Measurements from ENCODE around the gene FAM222A. TPM values are rescaled to one million over a fixed set of nuclear protein-coding genes. Genes with fewer than 3 reads are reported as not detected.

Gene FAM222A
- total RNA-seq, 1 experiment from 2014 or later, result 2.8 TPM

DNA sequence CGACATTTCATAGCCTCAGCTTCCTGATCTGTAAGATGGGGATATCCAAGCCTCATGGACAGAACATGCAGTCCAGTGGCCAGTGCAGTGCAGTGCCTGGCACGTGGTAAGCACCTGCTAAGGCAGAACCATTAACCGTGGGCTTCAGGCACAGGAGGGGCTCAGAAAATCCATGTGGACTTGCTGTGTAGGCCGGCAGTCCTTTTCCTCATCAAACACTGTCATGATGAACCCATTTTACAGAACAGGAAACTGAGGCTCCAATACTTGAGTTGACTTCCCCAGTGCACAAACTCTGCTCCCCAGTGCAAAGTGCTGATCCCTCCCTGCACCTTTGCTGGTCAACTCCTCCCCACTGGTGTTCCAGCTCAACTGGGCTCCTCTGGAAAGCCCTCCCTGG lies 101.6 kb downstream of the FAM222A start:
- H3K4me3 Mint-ChIP-seq, result no peak overlapping the region
- Histone ChIP-seq H2BK120ac (ENCODE audit: low read depth, low read length, poor library complexity, severe bottlenecking) (no peak overlapping the region), H2BK12ac (ENCODE audit: insufficient read length, low read depth, low read length) (no peak overlapping the region), H3K14ac (ENCODE audit: insufficient read depth, low read length) (no peak overlapping the region), H3K4ac (ENCODE audit: low read depth, low read length) (no peak overlapping the region), H3K4me1 (ENCODE audit: insufficient read depth, low read length) (no peaks in the 10 kb centered on the region), H3K27ac (ENCODE audit: insufficient read length, low read depth, low read length) (no peak overlapping the region), H3T11ph (ENCODE audit: low read length) (no peak overlapping the region), H3K27me3 (ENCODE audit: insufficient read depth, low read length) (no peaks in the 10 kb centered on the region), H3K79me2 (ENCODE audit: insufficient read depth, low read length) (no peaks in the 10 kb centered on the region), H2BK15ac (ENCODE audit: low read depth, low read length) (no peak overlapping the region), H3K18ac (ENCODE audit: insufficient read length, low read depth, low read length) (no peak overlapping the region), H4K20me1 (ENCODE audit: control insufficient read depth, insufficient read depth, insufficient read length) (no peaks in the 10 kb centered on the region), H4K5ac (ENCODE audit: insufficient read length, low read depth, low read length) (no peak overlapping the region), H3K23me2 (ENCODE audit: insufficient read length, low read depth, low read length, poor library complexity, severe bottlenecking) (no peaks in the 10 kb centered on the region), H3K23ac (ENCODE audit: insufficient read length, low read depth, low read length) (no peak overlapping the region), H3K79me1 (ENCODE audit: insufficient read depth, low read depth, low read length, poor library complexity, severe bottlenecking) (no peaks in the 10 kb centered on the region), H3K9ac (ENCODE audit: extremely low read depth, insufficient read length, low read length) (no peak overlapping the region), H4K91ac (ENCODE audit: insufficient read length, low read depth, low read length) (no peak overlapping the region), H4K8ac (replicated peaks; ENCODE audit: insufficient read length, low read depth, low read length) (no peak overlapping the region), H3K4me2 (ENCODE audit: insufficient read depth, insufficient read length, low read length) (no peak overlapping the region), H2AK5ac (ENCODE audit: insufficient read length, low read length) (no peak overlapping the region), H2BK20ac (ENCODE audit: low read depth, low read length, poor library complexity, severe bottlenecking) (no peak overlapping the region), H2AFZ (ENCODE audit: low read length) (no peak overlapping the region), H3K9me3 (ENCODE audit: control insufficient read depth, low read depth, low read length) (no peaks in the 10 kb centered on the region), H3K56ac (ENCODE audit: insufficient read length, low read depth, low read length) (no peak overlapping the region), H2BK5ac (ENCODE audit: insufficient read length, low read length) (no peak overlapping the region)
- TF ChIP-seq CTCF (conservative IDR thresholded peaks at IDR 0.05), result no peak
- no peak overlapping the region for H3K27ac Mint-ChIP-seq
- no peaks in the 10 kb centered on the region for H3K27me3 Mint-ChIP-seq (ENCODE audit: low read depth)
- WGBS (ENCODE audit: extremely low coverage, insufficient read length, low lambda C conversion rate), result no CpG with 5 or more reads among the region's 4 CpGs
- no peaks in the 10 kb centered on the region; a peak in 1 of 7 replicates for H3K36me3 Mint-ChIP-seq (ENCODE audit: insufficient read depth in 1 of 3, low read depth in 3 of 3)
- DNase-seq, result no peak
- H3K4me1 Mint-ChIP-seq, result peaks cover 4 to 7% of the 10 kb centered on the region in 2 experiments; a peak in 3 of 4 replicates
- H3K9me3 Mint-ChIP-seq, result no peaks in the 10 kb centered on the region

Measured in H9 (cell line).